Smooth muscle cell (in vitro differentiated cells): ENCODE results near the gene TLE4. TPM values are rescaled to one million over a fixed set of nuclear protein-coding genes. Genes with fewer than 3 reads are reported as not detected.

ENCODE experiments used
- DNase-seq: peaks from one replicate; lab custom pipeline; 2025; ENCODE audit not compliant: unreplicated experiment; lab: John Stamatoyannopoulos, UW
- H2AFZ ChIP-seq: fragments of 200-600 bp; sonication (generic); 2 replicates; pipeline ENCODE4 v1.6.0; 2016; ENCODE audit warnings: antibody characterized with exemption, low read depth, mild to moderate bottlenecking
- H3F3A ChIP-seq: fragments of 200-600 bp; sonication (generic); 2 replicates; pipeline ENCODE4 v1.6.0; 2017; ENCODE audit warnings: antibody characterized with exemption, low read depth
- H3K27ac ChIP-seq: fragments of 200-600 bp; sonication (generic); 2 replicates; pipeline ENCODE4 v1.5.1; 2016; ENCODE audit warnings: low read depth, mild to moderate bottlenecking
- H3K27me3 ChIP-seq: fragments of 200-600 bp; sonication (generic); 2 replicates; pipeline ENCODE4 v1.6.1; 2016; ENCODE audit warnings: low read depth, mild to moderate bottlenecking
- H3K36me3 ChIP-seq: fragments of 200-600 bp; sonication (generic); 2 replicates; pipeline ENCODE4 v1.5.1; 2016; ENCODE audit warnings: low read depth
- H3K4me1 ChIP-seq: fragments of 200-600 bp; sonication (generic); 2 replicates; pipeline ENCODE4 v1.5.1; 2016; ENCODE audit warnings: low read depth
- H3K4me2 ChIP-seq: fragments of 200-600 bp; sonication (generic); 2 replicates; pipeline ENCODE4 v1.6.0; 2016; ENCODE audit warnings: mild to moderate bottlenecking
- H3K4me3 ChIP-seq: fragments of 200-600 bp; sonication (generic); 2 replicates; pipeline ENCODE4 v1.5.1; 2016; ENCODE audit warnings: mild to moderate bottlenecking
- H3K79me2 ChIP-seq: fragments of 200-600 bp; sonication (generic); 2 replicates; pipeline ENCODE4 v1.6.0; 2016; ENCODE audit warnings: low read depth, mild to moderate bottlenecking
- H3K9ac ChIP-seq: fragments of 200-600 bp; sonication (generic); 2 replicates; pipeline ENCODE4 v1.6.0; 2016; ENCODE audit warnings: low read depth
- H3K9me3 ChIP-seq: fragments of 200-600 bp; sonication (generic); replicated peaks from 2 replicates; pipeline ENCODE4 v1.5.1; 2016; ENCODE audit warnings: low read depth
- H4K20me1 ChIP-seq: fragments of 200-600 bp; sonication (generic); 2 replicates; pipeline ENCODE4 v1.6.0; 2016; ENCODE audit warnings: low read depth
- CTCF ChIP-seq: fragments of 200-600 bp; sonication (generic); IDR thresholded peaks from 2 replicates; pipeline ENCODE4 v1.5.1; 2017; ENCODE audit warnings: borderline replicate concordance, mild to moderate bottlenecking, antibody characterized with exemption; ENCODE audit not compliant: insufficient read depth, poor library complexity, severe bottlenecking
- WGBS: methylation state at CpG from one replicate; pipeline ENCODE4 v1.1.7; 2016; ENCODE audit warnings: low lambda C conversion rate; 5-methylcytosine and 5-hydroxymethylcytosine counted together
- polyA plus RNA-seq: library from polyadenylated mRNA; unstranded; fragments of >200 nt; fragmentation: Nextera tagmentation; extraction: Ambion mirVana; gene quantifications from 2 replicates; pipeline ENCODE4 v1.2.1, GENCODE V29; 2016
- total RNA-seq: library from RNA; depleted of rRNA; stranded (reverse); fragments of >200 nt; gene quantifications from 2 replicates; pipeline ENCODE4 v1.2.3, GENCODE V29; 2014

TLE4 gene
- total and polyA plus RNA-seq, 2 experiments from 2014 or later: 31.6 to 74.3 TPM

- H3K36me3 ChIP-seq: no peaks in the 10 kb centered on the region
- no peaks in the 10 kb centered on the region for H3K9me3 ChIP-seq
- 26% methylated on average over 5 of the region's 5 CpGs for WGBS
- DNase-seq: no peak
- H3K4me3 ChIP-seq: peak overlapping the region; percentile 79
- H3F3A ChIP-seq: peaks cover 4% of the 10 kb centered on the region
- peaks cover 64% of the 10 kb centered on the region for H4K20me1 ChIP-seq
- no peak overlapping the region for H2AFZ ChIP-seq
- H3K9ac ChIP-seq: peak overlapping the region; percentile 96
- peak overlapping the region; percentile 87 for H3K4me2 ChIP-seq
- H3K27me3 ChIP-seq: no peaks in the 10 kb centered on the region
- no peak overlapping the region for H3K27ac ChIP-seq
- peaks cover 52% of the 10 kb centered on the region for H3K4me1 ChIP-seq
- peaks cover 57% of the 10 kb centered on the region for H3K79me2 ChIP-seq
- no peak for TF ChIP-seq CTCF
Measured at GRCh38 chr9:79574136-79574535, 2.4 kb downstream of the TLE4 start.

- 45% methylated on average over 3 of the region's 3 CpGs for WGBS
- DNase-seq: no peak
Measured at GRCh38 chr9:79574781-79575180, 3.0 kb downstream of the TLE4 start.

GRCh38 chr9:79575547-79575946 is 3.8 kb downstream of the TLE4 start:
- no peak overlapping the region for H3K9ac ChIP-seq

More at GRCh38 chr9:79574781-79575180, 3.0 kb downstream of the TLE4 start:
- H2AFZ ChIP-seq: no peak overlapping the region
- no peaks in the 10 kb centered on the region for H3K9me3 ChIP-seq
- H3K27me3 ChIP-seq: no peaks in the 10 kb centered on the region
- peak overlapping the region; percentile 87 for H3K4me2 ChIP-seq
- H3K9ac ChIP-seq: peak overlapping the region; percentile 96
- peaks cover 62% of the 10 kb centered on the region for H3K79me2 ChIP-seq
- H3K4me1 ChIP-seq: peaks cover 54% of the 10 kb centered on the region
- H4K20me1 ChIP-seq: peaks cover 70% of the 10 kb centered on the region
- no peak for TF ChIP-seq CTCF
- H3F3A ChIP-seq: peaks cover 4% of the 10 kb centered on the region
- H3K4me3 ChIP-seq: peak overlapping the region; percentile 79
- H3K27ac ChIP-seq: no peak overlapping the region
- no peaks in the 10 kb centered on the region for H3K36me3 ChIP-seq

More at GRCh38 chr9:79575547-79575946, 3.8 kb downstream of the TLE4 start:
- H3K36me3 ChIP-seq: no peaks in the 10 kb centered on the region
- peaks cover 68% of the 10 kb centered on the region for H3K79me2 ChIP-seq
- peaks cover 78% of the 10 kb centered on the region for H4K20me1 ChIP-seq
- DNase-seq: no peak
- no peaks in the 10 kb centered on the region for H3K27me3 ChIP-seq
- no peaks in the 10 kb centered on the region for H3K9me3 ChIP-seq
- peak overlapping the region; percentile 79 for H3K4me3 ChIP-seq
- H3K4me2 ChIP-seq: peak overlapping the region; percentile 87
- H3K27ac ChIP-seq: no peak overlapping the region
- peaks cover 49% of the 10 kb centered on the region for H3K4me1 ChIP-seq
- 67% methylated on average over 3 of the region's 3 CpGs for WGBS
- H2AFZ ChIP-seq: no peak overlapping the region
- peaks cover 4% of the 10 kb centered on the region for H3F3A ChIP-seq
- TF ChIP-seq CTCF: no peak
